Neutrophil (primary cell): ENCODE measurements around the gene WDR90.

Experiments used
- H3K27ac ChIP-seq: fragments of 200-600 bp; sonication (generic); 2 replicates; pipeline ENCODE4 v1.5.1; 2016; ENCODE audit warnings: mild to moderate bottlenecking, moderate library complexity
- H3K27me3 ChIP-seq: fragments of 200-600 bp; sonication (generic); 2 replicates; pipeline ENCODE4 v1.6.0; 2016; ENCODE audit warnings: mild to moderate bottlenecking
- H3K36me3 ChIP-seq: fragments of 200-600 bp; sonication (generic); 2 replicates; pipeline ENCODE4 v1.5.1; 2017
- H3K4me1 ChIP-seq, 2 experiments: fragments of 200-600 bp in 1 of 2; sonication (generic) in 1 of 2; 1 replicate in 1 of 2; 2 replicates in 1 of 2; pipeline versions ENCODE4 v1.5.1 to v1.6.1; 2013 to 2016; ENCODE audit warnings: low read depth in 1 of 2, low read length in 1 of 2, mild to moderate bottlenecking in 1 of 2, moderate library complexity in 1 of 2; ENCODE audit not compliant: control insufficient read depth in 1 of 2, insufficient read depth in 1 of 2
- H3K4me3 ChIP-seq, 2 experiments: fragments of 200-600 bp in 1 of 2; sonication (generic) in 1 of 2; 1 replicate in 1 of 2; 2 replicates in 1 of 2; pipeline ENCODE4 v1.5.1; 2013 to 2016; ENCODE audit warnings: low read depth in 1 of 2, low read length in 1 of 2, mild to moderate bottlenecking in 1 of 2, moderate library complexity in 1 of 2
- H3K9me3 ChIP-seq: fragments of 200-600 bp; sonication (generic); 2 replicates; pipeline ENCODE4 v1.5.1; 2016
- TF ChIP-seq, protein P1 (sequence below): fragments of 200-600 bp; sonication (generic); IDR thresholded peaks from 2 replicates; pipeline ENCODE4 v1.5.1; 2016; ENCODE audit warnings: antibody characterized with exemption

WDR90 gene

DNA sequence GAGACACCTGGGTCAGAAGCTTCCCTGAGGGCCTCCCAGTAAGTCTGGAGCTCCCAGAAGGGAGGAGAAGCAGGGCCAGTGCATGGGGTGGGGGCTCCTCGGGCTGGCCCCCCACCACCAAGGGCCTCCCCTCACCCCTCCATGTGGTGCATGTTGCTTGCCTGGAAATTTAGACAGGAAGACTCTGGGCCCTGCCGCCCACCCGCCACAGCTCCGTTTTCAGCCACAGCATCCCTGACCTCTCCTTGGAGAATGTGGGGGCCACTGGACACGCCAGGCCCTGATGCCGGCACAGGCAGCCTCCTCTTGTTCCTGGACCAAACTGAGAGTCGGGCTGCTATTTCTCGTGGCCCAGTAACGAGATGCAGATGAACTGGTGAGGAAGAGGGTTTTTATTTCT is 10.3 kb upstream of the WDR90 start:
- Histone ChIP-seq H3K4me3 (no peak overlapping the region), H3K4me1 (peaks cover 37 to 50% of the 10 kb centered on the region in 2 experiments)
- TF ChIP-seq, protein P1, sequence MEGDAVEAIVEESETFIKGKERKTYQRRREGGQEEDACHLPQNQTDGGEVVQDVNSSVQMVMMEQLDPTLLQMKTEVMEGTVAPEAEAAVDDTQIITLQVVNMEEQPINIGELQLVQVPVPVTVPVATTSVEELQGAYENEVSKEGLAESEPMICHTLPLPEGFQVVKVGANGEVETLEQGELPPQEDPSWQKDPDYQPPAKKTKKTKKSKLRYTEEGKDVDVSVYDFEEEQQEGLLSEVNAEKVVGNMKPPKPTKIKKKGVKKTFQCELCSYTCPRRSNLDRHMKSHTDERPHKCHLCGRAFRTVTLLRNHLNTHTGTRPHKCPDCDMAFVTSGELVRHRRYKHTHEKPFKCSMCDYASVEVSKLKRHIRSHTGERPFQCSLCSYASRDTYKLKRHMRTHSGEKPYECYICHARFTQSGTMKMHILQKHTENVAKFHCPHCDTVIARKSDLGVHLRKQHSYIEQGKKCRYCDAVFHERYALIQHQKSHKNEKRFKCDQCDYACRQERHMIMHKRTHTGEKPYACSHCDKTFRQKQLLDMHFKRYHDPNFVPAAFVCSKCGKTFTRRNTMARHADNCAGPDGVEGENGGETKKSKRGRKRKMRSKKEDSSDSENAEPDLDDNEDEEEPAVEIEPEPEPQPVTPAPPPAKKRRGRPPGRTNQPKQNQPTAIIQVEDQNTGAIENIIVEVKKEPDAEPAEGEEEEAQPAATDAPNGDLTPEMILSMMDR: no peak

DNA sequence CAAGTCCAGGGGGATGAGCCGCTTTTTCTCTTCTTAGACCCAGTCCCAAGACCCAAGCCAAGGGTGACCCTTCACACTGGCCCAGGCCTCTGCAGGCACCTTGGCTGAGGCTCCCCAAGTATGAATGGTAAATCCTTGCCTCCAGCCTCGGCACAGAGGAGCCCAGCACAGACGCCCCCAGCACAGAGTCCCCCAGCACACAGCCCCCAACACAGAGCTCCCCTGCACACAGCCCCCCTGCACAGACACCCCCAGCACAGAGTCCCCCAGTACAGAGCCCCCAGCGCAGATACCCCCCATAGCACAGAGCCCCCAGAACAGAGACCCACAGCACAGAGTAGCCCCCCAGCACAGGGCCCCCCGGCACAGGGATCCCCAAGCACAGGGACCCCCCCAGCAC is 8.6 kb upstream of the WDR90 start:
- TF ChIP-seq, protein P1: no peak
- Histone ChIP-seq H3K4me1 (peaks cover 34 to 48% of the 10 kb centered on the region in 2 experiments), H3K27me3 (no peaks in the 10 kb centered on the region), H3K36me3 (no peaks in the 10 kb centered on the region), H3K9me3 (no peaks in the 10 kb centered on the region), H3K27ac (no peak overlapping the region), H3K4me3 (no peak overlapping the region)

More for the DNA sequence above, 10.3 kb upstream of the WDR90 start:
- Histone ChIP-seq H3K27me3 (no peaks in the 10 kb centered on the region), H3K27ac (no peak overlapping the region), H3K9me3 (no peaks in the 10 kb centered on the region), H3K36me3 (peaks cover under 1% of the 10 kb centered on the region)

DNA sequence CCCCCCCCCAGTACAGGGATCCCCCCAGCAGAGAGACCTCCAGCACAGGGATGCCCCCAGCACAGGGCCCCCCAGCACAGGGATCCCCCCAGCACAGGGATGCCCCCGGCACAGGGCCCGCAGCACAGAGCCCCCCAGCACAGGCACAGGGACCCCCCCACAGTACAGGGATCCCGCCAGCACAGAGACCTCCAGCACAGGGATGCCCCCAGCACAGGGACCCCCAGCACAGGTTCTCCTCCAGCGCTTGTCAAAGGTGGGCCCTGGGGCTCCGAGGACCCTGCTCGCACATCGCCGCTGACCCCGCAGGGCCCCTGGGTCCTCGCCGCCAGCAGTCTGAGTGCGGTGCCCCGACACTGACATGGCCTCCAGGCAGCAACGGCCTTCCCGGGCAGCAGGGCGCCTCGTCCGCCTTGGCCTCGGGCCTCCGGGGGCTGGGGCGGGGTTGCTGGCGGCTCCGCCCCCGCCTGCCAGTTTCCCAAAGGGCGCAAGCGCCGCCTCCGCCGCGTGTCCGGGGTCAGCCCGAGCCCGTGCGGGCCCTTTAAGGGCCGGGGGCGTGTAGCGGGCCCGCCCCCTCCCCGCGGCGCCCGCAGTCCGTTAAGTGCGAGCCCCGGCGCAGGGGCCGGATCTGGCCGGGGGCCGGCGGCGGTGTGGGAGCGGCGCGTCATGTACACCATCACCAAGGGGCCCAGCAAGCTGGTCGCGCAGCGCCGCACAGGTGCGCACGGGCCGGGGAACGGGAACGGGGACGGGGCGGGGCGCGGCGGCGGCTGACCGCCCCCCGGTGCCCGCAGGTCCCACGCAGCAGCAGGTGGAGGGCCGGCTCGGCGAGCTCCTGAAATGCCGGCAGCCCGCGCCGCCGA is 7.6 kb upstream of the WDR90 start, which contains the start of gene MCRIP2:
Gene MCRIP2 (plus strand): TSS at position 503 of the 863 bp plus-strand sequence. CDS start 164 bp downstream, at position 667.
- TF ChIP-seq, protein P1: no peak
- no peaks in the 10 kb centered on the region for H3K27me3 ChIP-seq
- no peaks in the 10 kb centered on the region for H3K9me3 ChIP-seq
- H3K4me3 ChIP-seq: peak within 1 kb of the TSS; percentile 66 to 67
- peaks cover 30 to 42% of the 10 kb centered on the region in 2 experiments for H3K4me1 ChIP-seq
- H3K27ac ChIP-seq: peak within 1 kb of the TSS; percentile 89
- no peaks in the 10 kb centered on the region for H3K36me3 ChIP-seq

DNA sequence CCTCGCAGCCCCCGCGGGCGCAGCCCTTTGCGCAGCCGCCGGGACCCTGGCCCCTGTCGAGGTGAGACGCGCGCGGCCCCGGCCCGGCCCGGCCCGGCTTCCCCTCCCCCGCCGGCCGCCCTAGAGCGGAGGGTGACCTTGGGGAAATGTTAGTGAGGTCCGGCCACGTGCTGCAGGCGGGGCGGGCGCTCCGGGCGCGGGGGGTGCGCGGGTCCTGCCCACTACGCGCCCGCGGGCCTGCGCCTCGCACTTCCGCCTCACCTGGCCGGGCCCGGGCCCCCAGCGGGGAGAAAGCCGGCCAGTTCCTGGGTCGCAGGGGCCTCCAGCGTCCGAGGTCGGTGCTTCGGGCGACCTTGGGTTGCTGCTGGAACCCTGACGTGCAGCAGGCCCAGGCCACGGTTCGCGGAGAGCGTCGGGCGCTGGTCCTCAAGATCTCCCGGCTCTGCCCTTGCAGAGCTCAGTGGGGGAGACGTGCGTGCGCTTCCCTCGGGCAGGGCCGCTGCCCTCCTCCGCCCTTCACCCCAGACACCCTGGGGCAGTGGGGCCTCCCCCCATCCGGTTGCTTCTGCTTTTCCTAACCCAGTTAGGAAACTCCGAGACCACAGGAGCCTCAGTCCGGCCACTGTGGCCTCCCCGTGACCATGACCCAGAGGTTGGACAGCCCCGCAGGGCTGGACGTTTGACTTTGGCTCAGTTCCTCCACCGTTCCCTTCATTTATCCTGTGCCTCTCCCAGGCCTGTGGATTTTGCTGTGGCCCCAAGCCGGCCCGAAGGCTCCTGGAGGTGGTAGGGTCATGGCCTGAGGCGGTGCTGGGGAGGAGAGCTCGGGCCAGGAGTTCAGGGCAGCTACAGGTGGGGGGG is 6.7 kb upstream of the WDR90 start:
- Histone ChIP-seq H3K27ac (peak overlapping the region; percentile 89), H3K4me1 (peaks cover 27 to 33% of the 10 kb centered on the region in 2 experiments), H3K4me3 (peak overlapping the region; percentile 66 to 67), H3K9me3 (no peaks in the 10 kb centered on the region), H3K27me3 (no peaks in the 10 kb centered on the region), H3K36me3 (no peaks in the 10 kb centered on the region)
- TF ChIP-seq, protein P1: no peak

DNA sequence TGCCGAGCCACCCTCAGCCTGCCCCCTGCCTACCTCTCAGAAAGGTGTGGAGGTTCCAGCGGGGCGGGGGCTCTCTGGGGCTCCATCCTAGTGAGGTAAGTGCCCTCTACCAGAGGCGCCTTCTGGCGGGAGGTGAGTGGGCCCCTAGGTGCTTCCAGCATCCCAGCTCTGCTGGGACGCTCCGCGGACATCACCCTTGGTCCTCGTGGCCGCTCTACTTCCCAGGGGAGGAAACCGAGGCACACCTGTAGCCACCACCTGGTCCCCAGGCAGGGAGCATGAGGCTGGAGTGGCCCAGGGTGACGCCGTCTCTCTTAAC is 6.2 kb upstream of the WDR90 start:
- Histone ChIP-seq H3K27me3 (no peaks in the 10 kb centered on the region), H3K9me3 (no peaks in the 10 kb centered on the region), H3K36me3 (no peaks in the 10 kb centered on the region), H3K4me1 (peaks cover 26 to 36% of the 10 kb centered on the region in 2 experiments), H3K27ac (peak overlapping the region; percentile 89), H3K4me3 (peak overlapping the region; percentile 66 to 67)
- TF ChIP-seq, protein P1: no peak
